GM19025 (cell line): ENCODE results near the gene TNIK.

Source experiments
- ATAC-seq: cut with Tn5 transposase; IDR thresholded peaks from one replicate; pipeline ENCODE4 v1.9.1; 2021; ENCODE audit warnings: mild to moderate bottlenecking, low read depth, moderate library complexity; ENCODE audit not compliant: unreplicated experiment

Gene TNIK

DNA sequence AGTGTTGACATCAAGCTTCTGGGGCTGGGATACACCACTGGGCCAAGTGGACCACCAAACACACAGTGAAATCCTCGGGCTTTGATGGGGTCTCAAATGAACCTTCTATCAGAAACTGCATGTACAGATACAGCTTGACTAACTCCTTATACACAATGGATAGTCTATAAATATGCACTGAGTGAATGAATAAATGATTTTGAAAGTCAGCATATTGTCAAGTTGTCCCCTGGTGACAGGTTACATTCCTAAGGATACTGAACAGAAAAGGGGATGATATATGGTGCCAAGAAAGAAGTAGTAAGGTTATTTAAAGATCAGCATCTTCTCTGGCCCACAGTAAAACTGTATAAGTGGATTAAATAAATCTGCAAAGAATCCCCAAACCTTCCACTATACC, 274.2 kb downstream of the TNIK start:
- ATAC-seq = no peak

DNA sequence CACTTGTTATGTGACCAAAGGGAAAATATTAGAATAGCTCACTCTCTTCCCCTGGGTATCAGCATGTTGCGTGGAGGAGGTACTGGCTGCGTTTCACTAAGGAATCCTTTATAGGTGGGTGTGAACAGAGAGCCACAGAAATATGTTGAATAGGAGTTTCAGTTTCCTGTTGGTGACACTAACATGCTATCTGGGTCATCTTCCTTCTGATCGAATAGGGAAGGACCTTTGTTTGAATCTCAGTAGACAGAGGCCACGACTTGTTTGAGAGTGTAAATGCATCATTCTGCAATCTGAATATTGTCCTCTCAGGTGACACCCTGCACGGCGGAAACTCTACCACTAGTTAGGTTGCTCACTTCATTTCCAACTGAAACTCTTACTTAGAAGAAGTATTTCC, 275.8 kb downstream of the TNIK start:
- peak; percentile 76 for ATAC-seq

DNA sequence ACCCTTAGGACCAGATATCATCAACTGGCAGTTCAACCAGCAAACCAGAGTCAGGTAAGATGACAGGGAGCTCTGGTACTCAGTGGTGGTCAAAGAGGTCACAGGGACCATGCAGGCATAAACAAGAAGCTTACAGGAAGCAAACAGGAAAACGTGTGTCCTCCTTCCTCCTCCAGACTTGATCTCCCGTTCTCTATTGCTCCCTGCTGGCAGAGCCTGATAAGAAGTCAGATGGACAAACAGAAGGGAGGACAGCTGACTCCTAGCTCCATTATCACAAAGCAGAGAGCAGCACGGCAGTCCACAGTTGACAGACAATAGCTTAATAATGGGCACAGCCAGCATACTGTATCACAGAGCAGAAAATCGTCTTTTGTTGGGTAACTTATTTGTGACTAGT, 277.2 kb downstream of the TNIK start:
- ATAC-seq = no peak

DNA sequence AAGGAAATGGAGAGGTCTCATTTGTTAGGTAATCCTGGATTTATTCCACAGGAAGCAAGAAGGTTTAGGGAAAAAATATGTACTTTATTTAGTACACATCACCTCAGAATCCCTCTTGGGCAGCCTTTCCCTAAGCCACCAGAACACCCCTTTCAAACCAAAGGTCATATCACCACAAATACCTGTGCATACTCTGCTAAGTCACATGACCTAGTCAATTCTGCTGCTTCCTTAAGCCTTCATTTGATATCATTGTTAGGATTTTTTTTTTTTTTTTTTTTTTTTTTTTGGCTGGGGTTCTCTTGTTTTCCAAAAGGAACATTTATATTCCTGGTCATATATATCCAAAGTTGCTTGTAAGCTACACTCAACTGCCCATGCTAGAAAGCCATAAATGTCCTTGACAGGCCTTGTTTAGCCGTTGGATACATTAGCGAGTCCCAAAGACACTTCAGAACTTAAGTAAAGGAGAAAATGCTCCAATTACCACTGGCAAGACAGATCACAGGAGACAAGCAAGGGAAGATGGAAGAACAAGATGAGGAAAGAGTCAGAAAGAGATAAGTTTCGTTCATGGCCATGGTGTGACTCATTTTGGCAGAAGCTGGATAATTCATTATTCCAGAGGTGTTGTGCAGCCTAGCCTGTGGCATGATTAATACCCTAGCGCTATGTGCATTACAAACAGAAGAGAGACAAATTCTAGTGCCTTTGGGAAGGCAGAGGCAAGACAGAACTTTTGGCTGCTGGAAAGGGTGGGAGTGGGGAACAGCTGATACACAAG, 278.1 kb downstream of the TNIK start:
- ATAC-seq = no peak

DNA sequence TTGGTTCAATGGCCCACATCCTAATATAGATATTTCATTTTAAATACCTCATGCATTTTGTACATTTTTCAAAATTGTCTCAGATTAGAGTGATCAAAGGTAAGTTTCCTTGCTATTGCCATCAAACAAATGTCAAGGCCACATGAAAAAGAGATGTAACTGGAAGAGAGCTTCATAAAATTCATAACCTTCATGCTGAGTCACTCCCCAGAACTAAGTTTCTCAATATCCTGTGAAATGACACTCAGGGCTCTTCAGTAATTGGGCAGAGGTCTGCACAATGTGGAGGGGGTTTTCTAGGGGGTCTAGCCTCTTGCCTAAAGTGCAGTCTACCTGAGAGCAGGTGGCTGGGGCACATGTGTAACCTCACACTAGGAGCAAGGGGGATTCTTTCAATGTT, 281.5 kb downstream of the TNIK start:
- no peak for ATAC-seq

DNA sequence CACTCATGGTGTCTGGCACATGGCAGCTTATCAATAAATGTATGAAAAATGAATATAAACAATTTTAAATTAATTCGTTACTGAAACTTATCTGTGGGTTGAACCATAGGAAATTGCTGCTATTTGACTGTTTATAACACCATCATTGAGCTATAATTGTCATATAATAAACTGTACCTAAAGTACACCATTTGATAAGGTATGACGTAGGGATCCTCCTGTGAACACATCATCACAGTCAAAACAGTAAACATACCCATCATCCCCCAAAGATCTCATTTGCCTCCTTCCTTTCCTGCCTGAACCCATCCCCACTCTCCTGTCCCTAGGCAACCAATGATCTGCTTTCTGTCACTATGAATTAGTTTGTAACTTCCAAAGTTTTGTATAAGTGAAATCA, 282.7 kb downstream of the TNIK start:
- ATAC-seq = no peak

DNA sequence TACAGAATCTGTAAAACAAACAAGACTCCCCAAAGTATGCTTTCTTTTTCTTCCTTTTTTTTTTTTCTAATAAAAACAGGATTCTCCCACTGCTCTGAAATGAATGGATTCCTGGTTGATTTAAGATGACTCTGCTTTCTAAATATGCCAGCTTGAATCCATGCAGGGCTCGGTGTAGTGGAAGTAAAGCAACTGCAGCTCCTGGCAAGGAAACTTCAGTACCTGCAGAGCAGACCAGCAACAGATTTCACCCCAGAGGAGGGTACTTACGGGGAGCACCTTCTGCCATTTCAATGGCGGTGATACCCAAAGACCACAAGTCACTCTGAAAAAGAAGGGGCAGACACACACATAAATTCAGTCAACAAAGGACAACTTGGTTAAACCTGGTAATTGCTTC, 283.1 kb downstream of the TNIK start:
- no peak for ATAC-seq

DNA sequence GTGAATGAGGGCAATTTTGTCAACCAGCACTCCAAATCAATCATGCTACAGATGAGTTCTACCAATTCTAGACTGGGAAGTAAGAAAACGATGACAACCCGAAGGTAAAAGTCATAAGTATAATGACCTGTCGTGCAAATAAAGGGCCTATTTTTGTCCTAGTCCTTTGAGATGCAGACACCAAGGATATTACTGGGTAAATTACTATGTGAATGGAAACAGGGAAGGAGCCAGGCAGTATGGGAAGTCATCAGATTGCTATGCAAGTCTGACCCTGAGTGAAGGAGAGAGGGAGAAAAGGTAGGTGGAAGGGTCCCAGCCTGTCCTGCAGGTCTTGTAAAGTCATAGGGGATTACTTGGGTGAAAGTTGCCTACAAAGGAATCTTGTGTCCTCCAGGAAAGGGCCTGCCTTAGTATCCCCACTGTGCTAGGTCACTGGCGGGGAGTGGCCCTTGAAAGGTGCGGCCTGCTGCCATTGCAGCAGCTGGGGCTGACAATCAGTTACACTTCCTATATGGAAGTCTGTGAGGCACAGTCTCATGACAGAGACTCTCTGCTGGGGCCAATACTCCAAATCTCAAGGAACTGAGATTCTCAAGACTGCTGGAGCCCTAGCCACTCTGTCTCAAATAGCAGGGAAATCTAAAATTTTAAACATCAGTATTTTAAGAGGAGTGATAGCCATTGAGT, 283.8 kb downstream of the TNIK start:
- no peak for ATAC-seq

DNA sequence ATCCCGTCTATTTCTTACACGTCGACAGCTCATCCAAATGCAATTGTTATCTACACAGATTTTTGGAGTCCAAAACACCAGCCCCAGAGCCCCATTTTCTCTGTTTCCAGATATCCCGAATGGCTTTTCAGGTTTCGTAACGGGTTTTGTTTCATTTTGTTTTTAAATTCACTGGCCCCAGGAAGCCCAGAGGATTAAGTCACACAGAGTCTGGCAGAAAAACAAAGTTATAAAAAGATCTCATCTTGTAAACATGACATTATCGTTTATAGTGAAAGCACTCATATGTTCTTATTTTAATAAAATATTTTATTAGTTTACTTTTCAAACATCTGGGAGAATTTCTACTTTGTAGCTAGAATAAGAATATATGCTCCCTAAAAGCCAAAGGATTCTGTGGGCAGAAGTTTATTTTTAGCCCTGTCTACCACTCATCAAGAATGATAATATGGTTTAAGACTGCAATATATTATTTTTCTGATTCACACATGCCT, 284.4 kb downstream of the TNIK start:
- ATAC-seq = no peak

DNA sequence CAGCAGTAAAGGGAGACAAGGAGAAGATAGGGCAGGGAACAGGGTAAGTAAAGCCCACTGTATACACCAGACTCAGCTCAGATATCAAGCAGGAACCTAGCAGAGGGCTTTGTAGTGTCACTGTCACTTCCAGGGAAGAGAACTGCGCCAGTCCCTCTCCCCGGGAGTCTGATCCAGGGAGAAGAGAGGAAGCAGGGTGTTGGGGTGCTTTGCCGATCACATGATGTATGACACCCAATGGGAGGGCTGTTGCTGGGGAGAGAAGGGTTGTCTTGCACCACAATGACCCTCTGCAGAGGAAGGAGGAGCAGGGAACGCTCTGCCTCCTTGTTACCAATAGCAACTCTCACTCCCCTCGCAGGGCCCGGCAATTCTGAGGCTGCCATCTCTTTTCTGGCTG, 286.5 kb downstream of the TNIK start:
- ATAC-seq = no peak

DNA sequence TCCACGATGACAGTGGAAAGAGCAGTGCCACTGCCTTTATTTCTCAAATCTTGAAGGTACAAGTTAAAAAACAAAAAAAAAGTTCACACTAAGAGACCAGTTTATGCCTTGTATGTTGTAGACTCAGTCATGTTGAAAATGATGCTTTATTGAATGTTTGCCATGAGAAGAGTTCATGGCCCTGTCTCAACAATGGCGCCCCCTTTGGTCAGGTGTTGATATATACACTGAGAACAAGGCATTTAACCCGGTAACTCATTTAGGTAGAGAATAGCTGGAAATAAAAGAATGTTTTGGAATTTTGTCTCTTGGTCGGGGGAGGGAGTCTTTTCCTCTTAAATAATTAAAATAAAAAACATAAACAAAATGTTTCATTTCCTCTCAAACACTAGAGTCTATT, 288.1 kb downstream of the TNIK start:
- ATAC-seq = no peak

DNA sequence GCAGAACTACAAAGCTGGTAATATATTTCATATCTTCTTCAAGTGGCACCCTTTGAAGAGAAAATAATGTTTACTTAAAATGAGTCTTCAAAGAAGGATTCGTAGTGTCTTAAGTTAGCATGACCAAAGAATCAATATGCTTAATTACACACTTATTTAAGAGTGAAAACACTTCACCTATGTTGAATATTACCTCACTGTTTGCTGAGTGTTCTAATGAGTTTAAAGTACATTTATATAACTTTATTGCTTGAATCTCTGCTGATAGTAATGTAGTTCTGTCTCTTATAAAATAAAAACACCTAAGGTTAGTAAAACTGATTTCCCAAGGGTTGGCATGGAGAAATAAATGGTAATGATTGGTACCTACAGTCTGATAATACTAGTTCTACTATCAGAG, 290.3 kb downstream of the TNIK start:
- ATAC-seq = no peak

DNA sequence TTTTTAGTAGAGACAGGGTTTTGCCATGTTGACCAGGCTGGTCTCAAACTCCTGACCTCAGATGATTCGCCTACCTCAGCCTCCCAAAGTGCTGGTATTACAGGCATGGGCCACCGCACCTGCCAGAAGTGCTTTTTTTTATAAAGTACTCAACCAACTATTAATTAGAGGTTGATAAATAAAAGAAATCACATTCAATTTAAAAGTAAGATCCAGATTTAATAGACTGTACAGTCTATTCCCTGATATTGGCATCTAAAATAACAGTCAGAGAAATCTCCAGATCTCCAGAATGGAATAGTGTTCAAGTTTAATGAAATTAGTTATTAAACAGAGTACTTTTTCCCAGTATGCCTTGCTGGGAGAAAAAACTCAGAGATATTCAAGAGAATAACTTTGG, 290.8 kb downstream of the TNIK start:
- ATAC-seq = no peak

DNA sequence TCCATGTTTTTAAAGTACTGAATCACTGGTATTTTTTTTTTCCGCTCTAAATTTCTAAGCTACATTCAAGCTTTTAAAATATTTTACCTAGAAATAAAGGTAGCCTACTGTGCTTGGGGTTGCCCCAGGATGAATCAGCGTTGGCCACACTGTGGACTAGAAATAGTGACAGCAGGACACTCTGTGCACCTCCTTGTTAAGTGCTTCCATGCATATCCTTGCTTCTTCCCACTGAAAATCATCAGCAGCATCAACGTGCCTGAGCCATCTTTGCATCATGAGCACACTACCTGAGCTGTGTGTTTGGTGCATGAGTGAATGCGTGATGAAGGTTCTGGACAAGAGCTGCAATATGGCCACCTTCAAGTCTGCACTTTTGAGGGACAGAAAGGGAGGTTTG, 291.7 kb downstream of the TNIK start:
- no peak for ATAC-seq

DNA sequence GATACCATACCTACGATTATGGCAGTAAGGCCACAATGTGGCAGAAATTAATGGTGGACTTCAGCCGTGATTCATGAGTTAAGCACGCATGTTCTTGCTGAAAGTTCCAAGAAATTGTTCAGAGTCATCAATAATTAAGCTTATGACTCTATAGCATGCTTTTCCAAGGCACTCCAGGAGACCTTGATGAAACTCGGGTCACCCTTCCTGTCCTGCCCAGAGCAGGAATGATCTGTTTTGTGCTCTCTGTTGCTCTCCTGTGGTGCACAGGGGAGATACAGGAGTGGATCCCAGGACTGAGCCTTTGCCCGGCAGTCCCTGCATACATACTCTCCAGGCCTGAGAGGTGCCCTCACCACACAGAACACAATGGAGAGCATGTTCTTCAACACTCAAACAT, 292.1 kb downstream of the TNIK start:
- ATAC-seq = no peak

DNA sequence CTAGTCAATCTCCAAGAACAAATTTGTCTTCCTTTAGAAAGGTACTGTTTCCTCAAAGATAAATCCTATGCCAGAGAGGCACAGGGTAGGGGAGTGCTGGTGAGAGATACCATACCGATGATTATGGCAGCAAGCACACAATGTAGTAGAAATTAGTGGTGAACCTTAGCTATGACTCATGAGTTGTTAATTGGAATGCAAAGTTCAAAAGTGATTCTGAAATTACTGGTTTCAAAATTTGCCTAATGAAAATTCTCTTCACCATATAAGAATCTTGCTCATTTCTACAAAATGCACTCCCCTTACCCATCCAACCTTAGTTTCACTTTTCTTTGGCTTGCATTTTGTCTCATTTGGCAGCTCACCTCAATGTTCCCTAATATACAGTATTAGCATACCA, 294.2 kb downstream of the TNIK start:
- ATAC-seq = peak; percentile 52

DNA sequence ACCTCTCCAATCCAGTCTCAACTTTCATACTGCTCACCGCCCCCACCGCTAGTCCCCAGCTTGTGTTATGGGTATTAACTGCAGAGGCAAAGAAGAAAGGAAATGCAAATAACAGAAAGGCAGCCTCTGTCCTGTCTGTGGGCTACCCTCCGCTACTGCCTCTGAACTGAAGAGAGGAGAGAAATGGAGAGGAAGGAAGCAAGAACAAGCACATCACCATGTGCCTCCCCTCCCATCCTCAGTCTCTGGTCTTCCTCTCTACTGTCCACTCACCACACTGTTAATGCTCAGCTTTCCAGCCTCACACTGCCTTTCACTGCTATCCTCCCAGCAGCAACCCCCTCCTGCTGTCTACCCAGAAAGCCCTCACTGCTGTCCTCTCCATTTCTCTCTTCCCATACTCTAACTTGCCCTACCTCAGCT, 294.7 kb downstream of the TNIK start:
- peak; percentile 48 for ATAC-seq

DNA sequence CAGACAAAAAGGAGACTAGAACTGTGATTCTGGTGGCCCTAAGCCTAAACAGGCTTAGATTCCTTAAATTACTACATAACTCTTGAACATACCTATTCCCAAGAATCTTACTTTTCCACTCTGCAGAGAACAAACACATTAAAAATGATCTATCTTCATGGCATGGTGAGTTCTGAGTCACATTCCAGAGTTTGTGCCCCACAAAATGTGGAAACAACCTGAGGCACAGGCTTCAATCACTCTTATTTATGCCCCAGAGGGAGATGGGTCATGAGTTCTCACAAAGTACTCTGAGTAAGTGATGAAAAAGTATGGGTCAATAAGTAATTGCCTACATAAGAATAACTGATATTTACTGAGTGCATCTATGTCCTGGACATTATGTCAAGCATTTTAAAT, 296.1 kb downstream of the TNIK start:
- no peak for ATAC-seq

DNA sequence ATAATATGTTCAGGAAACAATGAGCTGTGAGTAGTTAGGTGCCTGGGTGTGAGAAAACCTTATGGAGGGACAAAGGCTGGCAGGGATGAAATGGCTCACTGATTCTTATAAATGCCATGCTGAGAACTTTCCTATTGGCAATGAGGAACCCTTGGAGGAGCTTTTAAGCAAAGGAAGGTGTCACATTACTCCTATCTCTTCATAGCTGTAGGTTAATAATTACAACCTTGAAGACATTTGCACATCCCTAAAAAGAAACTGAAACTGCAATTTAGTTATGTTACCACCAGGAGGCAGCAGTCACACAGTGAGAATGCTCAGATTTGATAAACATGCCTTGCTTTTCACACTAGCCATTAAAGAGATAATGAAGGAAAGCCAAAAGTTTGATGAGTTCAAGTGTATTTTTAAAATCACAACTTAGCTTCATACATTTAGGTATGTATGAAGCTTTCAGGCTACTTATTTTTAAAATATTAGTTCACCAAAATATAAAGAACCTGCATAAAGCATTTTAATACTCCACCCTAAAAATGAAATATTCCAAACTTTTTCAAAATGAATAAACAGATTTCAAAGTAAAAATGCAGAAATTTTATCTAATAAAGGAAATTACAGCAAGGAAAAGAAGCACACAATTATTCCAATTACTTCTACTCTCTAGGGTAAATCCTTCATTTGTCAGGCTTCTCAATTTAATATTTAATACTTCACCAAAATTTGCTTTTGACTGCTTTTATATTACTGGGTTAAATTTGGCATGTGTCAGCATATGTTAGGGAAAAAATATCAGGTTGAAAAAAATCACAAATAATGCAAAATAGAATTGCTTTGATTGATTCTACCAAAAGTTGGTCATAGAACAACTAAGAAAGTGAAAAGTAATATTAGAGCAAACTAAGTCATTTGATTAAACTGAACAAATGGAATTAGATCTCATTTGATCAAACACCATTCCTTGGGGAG, 296.8 kb downstream of the TNIK start:
- no peak for ATAC-seq

DNA sequence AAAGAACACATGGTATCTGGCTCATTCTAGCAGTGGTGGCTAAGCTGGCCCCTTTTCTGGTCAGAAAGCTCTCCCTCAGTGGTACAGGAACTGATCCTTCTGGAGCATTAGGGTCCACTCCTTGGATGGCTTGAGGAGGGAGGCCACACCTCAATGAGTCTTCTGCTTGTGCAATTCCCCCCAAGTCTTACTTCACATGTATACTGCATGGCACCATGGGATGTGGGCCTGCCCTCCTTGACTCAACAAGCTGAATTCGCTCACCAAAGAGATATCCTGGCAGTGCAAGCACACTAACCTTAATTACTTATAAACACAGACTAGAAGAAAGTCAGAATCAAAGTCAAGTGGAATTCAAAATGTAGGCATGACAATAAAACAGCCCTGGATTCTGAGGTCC, 299.9 kb downstream of the TNIK start:
- ATAC-seq = no peak

DNA sequence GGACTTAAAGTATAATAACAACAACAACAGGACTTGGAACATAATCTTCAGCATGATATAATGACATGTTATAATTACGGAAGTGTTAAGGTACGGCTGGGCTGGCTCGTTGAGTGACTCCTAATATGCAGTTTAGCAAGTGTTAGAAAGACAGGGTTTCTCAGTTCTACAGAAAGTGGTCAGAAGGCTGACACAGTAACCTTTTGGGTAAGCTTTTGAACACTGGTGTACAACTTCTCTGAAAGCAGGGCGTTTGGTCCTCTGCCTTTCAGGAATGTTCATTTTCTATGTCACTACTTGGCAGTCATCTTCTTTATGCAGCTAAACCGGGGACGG, 300.4 kb downstream of the TNIK start:
- ATAC-seq = no peak
